Glomerular visceral epithelial cell (primary cell): ENCODE measurements around the gene SNX2.
"Not testable (repeated sequence)": the region's sequence is repeated elsewhere in the genome, so short reads cannot be mapped to it uniquely, and the experiment has no call there.

ENCODE experiments used
- DNase-seq: peaks from one replicate; pipeline ENCODE4 v3.0.0-alpha.2; 2016; ENCODE audit errors: extremely low spot score

SNX2 gene

GRCh38 chr5:122844136-122844909, 69.4 kb downstream of the SNX2 start:
- peak; percentile 20 for DNase-seq

- no peak for DNase-seq
These were observed 70.0 kb downstream of the SNX2 start for GRCh38 chr5:122844910-122845228.

GRCh38 chr5:122845229-122846050, 70.6 kb downstream of the SNX2 start, which contains the start of gene SNX24:
SNX24 (plus strand) TSS chr5:122845613; CDS start chr5:122845634, 21 bp downstream.
- DNase-seq, result peak; percentile 79

- peak; percentile 61 for DNase-seq
These were observed 71.2 kb downstream of the SNX2 start for GRCh38 chr5:122846051-122846550.

GRCh38 chr5:122847687-122848081, 72.8 kb downstream of the SNX2 start:
- no peak for DNase-seq

GRCh38 chr5:122849771-122850170, 74.9 kb downstream of the SNX2 start:
- peak; percentile 31 for DNase-seq

- DNase-seq, result not testable (repeated sequence)
These were observed 82.7 kb downstream of the SNX2 start for GRCh38 chr5:122857538-122857937.

GRCh38 chr5:122858451-122858850, 83.6 kb downstream of the SNX2 start:
- peak; percentile 6 for DNase-seq

GRCh38 chr5:122863240-122863639, 88.4 kb downstream of the SNX2 start:
- DNase-seq, result no peak

GRCh38 chr5:122863721-122864120, 88.8 kb downstream of the SNX2 start:
- DNase-seq, result no peak

GRCh38 chr5:122864400-122864799, 89.5 kb downstream of the SNX2 start:
- no peak for DNase-seq

GRCh38 chr5:122864842-122865241, 90.0 kb downstream of the SNX2 start:
- no peak for DNase-seq

- DNase-seq, result no peak
These were observed 95.5 kb downstream of the SNX2 start for GRCh38 chr5:122870219-122870856.

- no peak for DNase-seq
These were observed 96.8 kb downstream of the SNX2 start for GRCh38 chr5:122871661-122872060.

GRCh38 chr5:122874179-122874875, 99.4 kb downstream of the SNX2 start:
- no peak for DNase-seq

GRCh38 chr5:122877518-122877917, 102.6 kb downstream of the SNX2 start:
- DNase-seq, result no peak

- DNase-seq, result no peak
These were observed 104.2 kb downstream of the SNX2 start for GRCh38 chr5:122879076-122879475.
